IMR-90 (cell line): ENCODE measurements around the gene CABP7. TPM values are rescaled to one million over a fixed set of nuclear protein-coding genes. Genes with fewer than 3 reads are reported as not detected.

Source experiments
- ATAC-seq: fragments of 200-7000 bp; cut with Tn5 transposase; 2 replicates; pipeline ENCODE4 v1.9.1; 2020; ENCODE audit warnings: low read depth, mild to moderate bottlenecking, moderate library complexity
- BruUV-seq: library from RNA; stranded (reverse); fragments of 400-500 nt; replicated peaks from 2 replicates; lab custom pipeline; 2021; lab: Mats Ljungman, UMichigan
- CTCF ChIA-PET: fragments of 300-600 bp; formaldehyde crosslinking; extraction: SDS; loops from one replicate; lab custom pipeline; 2021; ENCODE audit warnings: antibody characterized with exemption; lab: Yijun Ruan, JAX
- POLR2A ChIA-PET: fragments of 300-600 bp; sonication (Branson Sonifier 250); formaldehyde crosslinking; loops from one replicate; lab custom pipeline; 2022; ENCODE audit warnings: antibody characterized with exemption; ENCODE audit not compliant: unreplicated experiment; lab: Charles Lee
- DNase-seq: peaks from one replicate; pipeline ENCODE4 v3.0.0; 2013
- H2AFZ ChIP-seq: replicated peaks from 2 replicates; pipeline ENCODE3; 2013; ENCODE audit warnings: low read length, mild to moderate bottlenecking; ENCODE audit not compliant: poor library complexity
- H2AK5ac ChIP-seq: 2 replicates; pipeline ENCODE4 v1.6.1; 2013; ENCODE audit warnings: low read depth, low read length, inconsistent platforms
- H2AK9ac ChIP-seq: replicated peaks from 2 replicates; pipeline ENCODE3; 2013; ENCODE audit warnings: mild to moderate bottlenecking, low read depth, low read length, moderate library complexity; ENCODE audit not compliant: poor library complexity
- H2BK120ac ChIP-seq: 2 replicates; pipeline ENCODE4 v1.6.1; 2013; ENCODE audit warnings: low read depth, low read length, inconsistent platforms
- H2BK15ac ChIP-seq: 3 replicates; pipeline ENCODE4 v1.6.1; 2013; ENCODE audit warnings: low read depth, low read length, inconsistent platforms
- H2BK20ac ChIP-seq: 2 replicates; pipeline ENCODE4 v1.6.1; 2013; ENCODE audit warnings: low read depth, mild to moderate bottlenecking, inconsistent platforms, low read length, moderate library complexity
- H2BK5ac ChIP-seq: 2 replicates; pipeline ENCODE4 v1.6.1; 2013; ENCODE audit warnings: mild to moderate bottlenecking, low read depth, low read length, inconsistent platforms; ENCODE audit not compliant: poor library complexity, severe bottlenecking
- H3K14ac ChIP-seq: replicated peaks from 2 replicates; pipeline ENCODE4 v1.6.1; 2013; ENCODE audit warnings: low read depth, low read length, inconsistent platforms
- H3K18ac ChIP-seq: 2 replicates; pipeline ENCODE4 v1.6.1; 2013; ENCODE audit warnings: low read depth, low read length, control low read depth
- H3K23ac ChIP-seq: 2 replicates; pipeline ENCODE4 v1.6.1; 2013; ENCODE audit warnings: low read depth, low read length, inconsistent platforms
- H3K27ac ChIP-seq: 2 replicates; pipeline ENCODE4 v1.5.1; 2013; ENCODE audit warnings: mild to moderate bottlenecking, control low read depth, low read length; ENCODE audit not compliant: insufficient read depth
- H3K27me3 ChIP-seq: 2 replicates; pipeline ENCODE4 v1.6.1; 2013; ENCODE audit warnings: low read length; ENCODE audit not compliant: control insufficient read depth, insufficient read depth
- H3K36me3 ChIP-seq: 2 replicates; pipeline ENCODE4 v1.6.1; 2013; ENCODE audit warnings: low read length, mixed read lengths; ENCODE audit not compliant: control insufficient read depth, insufficient read depth
- H3K4ac ChIP-seq: 2 replicates; pipeline ENCODE4 v1.6.1; 2013; ENCODE audit warnings: low read depth, low read length, inconsistent platforms
- H3K4me1 ChIP-seq: 2 replicates; pipeline ENCODE4 v1.6.1; 2013; ENCODE audit warnings: low read length, mixed read lengths; ENCODE audit not compliant: control insufficient read depth, insufficient read depth
- H3K4me2 ChIP-seq: 2 replicates; pipeline ENCODE4 v1.6.1; 2013; ENCODE audit warnings: low read depth, mild to moderate bottlenecking, control low read depth, low read length, moderate library complexity
- H3K4me3 ChIP-seq: 2 replicates; pipeline ENCODE4 v1.5.1; 2013; ENCODE audit warnings: low read depth, mild to moderate bottlenecking, control low read depth, low read length, moderate library complexity; ENCODE audit not compliant: insufficient read depth
- H3K56ac ChIP-seq: 2 replicates; pipeline ENCODE4 v1.6.1; 2013; ENCODE audit warnings: low read length, inconsistent platforms; ENCODE audit not compliant: insufficient read depth; ENCODE audit errors: extremely low read depth
- H3K79me1 ChIP-seq, 2 experiments: 2 replicates each; pipeline ENCODE4 v1.6.1; 2013; ENCODE audit warnings: low read length in 2 of 2, inconsistent platforms in 1 of 2, low read depth in 1 of 2
- H3K9ac ChIP-seq: 2 replicates; pipeline ENCODE4 v1.6.1; 2013; ENCODE audit warnings: low read depth, low read length, control low read depth
- H3K9me1 ChIP-seq: 2 replicates; pipeline ENCODE4 v1.6.1; 2013; ENCODE audit warnings: low read length, inconsistent platforms; ENCODE audit not compliant: insufficient read depth
- H3K9me3 ChIP-seq: 2 replicates; pipeline ENCODE4 v1.6.1; 2013; ENCODE audit warnings: low read length; ENCODE audit not compliant: control insufficient read depth, insufficient read depth
- H4K20me1 ChIP-seq: 2 replicates; pipeline ENCODE4 v1.6.1; 2013; ENCODE audit warnings: low read length, inconsistent platforms; ENCODE audit not compliant: insufficient read depth
- H4K5ac ChIP-seq: 2 replicates; pipeline ENCODE4 v1.6.1; 2013; ENCODE audit warnings: mild to moderate bottlenecking, low read depth, low read length, control low read depth
- H4K8ac ChIP-seq, 2 experiments: 2 replicates each; pipeline ENCODE4 v1.6.1; 2013; ENCODE audit warnings: low read depth in 2 of 2, low read length in 2 of 2, control low read depth in 1 of 2, inconsistent platforms in 1 of 2
- H4K91ac ChIP-seq: 2 replicates; pipeline ENCODE4 v1.6.1; 2013; ENCODE audit warnings: low read depth, low read length, inconsistent platforms; ENCODE audit not compliant: insufficient read depth
- CHD1 ChIP-seq: IDR thresholded peaks from 2 replicates; pipeline ENCODE4 v1.6.1; 2012; ENCODE audit warnings: low read depth, low read length, improper control_type of control experiment
- MAFK ChIP-seq: IDR thresholded peaks from 2 replicates; pipeline ENCODE4 v1.6.1; 2012; ENCODE audit warnings: low read depth, low read length, improper control_type of control experiment
- MAZ ChIP-seq: IDR thresholded peaks from 2 replicates; pipeline ENCODE4 v1.6.1; 2012; ENCODE audit warnings: low read depth, mild to moderate bottlenecking, low read length, improper control_type of control experiment, moderate library complexity, borderline replicate concordance
- NFE2L2 ChIP-seq: fragments of 150-350 bp; IDR thresholded peaks from 2 replicates; pipeline ENCODE4 v1.6.1; 2016; ENCODE audit warnings: low read depth, mild to moderate bottlenecking, low read length
- RAD21 ChIP-seq: IDR thresholded peaks from 2 replicates; pipeline ENCODE4 v1.6.1; 2012; ENCODE audit warnings: low read length, improper control_type of control experiment
- WGBS, 2 experiments: methylation state at CpG; one replicate each; pipeline versions ENCODE4 v1.1.5 to v1.1.7; 2013; ENCODE audit warnings: missing lambda C conversion rate in 2 of 2; ENCODE audit not compliant: insufficient read length in 1 of 2; ENCODE audit errors: extremely low coverage in 2 of 2; 5-methylcytosine and 5-hydroxymethylcytosine counted together
- dilution Hi-C: fragments of 300-500 bp; cut with HindIII; formaldehyde crosslinking; loops from one replicate; pipeline ENCODE4 v1.14.3; 2018; ENCODE audit warnings: low sequenced_read_pairs; ENCODE audit not compliant: unreplicated experiment
- in situ Hi-C: fragments of 300-500 bp; cut with MboI; formaldehyde crosslinking; loops from 3 replicates; pipeline ENCODE4 v1.14.3; 2019; ENCODE audit warnings: low sequenced_read_pairs, inconsistent platforms, mixed read lengths
- intact Hi-C: fragments of 100-400 bp; cut with micrococcal nuclease; formaldehyde crosslinking; loops from 2 replicates; pipeline ENCODE4 v1.10.0; 2022
- polyA plus RNA-seq, 3 experiments: library from polyadenylated mRNA; depleted of rRNA; stranded (reverse); fragments of >200 nt; gene quantifications; 2 replicates each; pipeline ENCODE4 v1.2.3, GENCODE V29; 2012; ENCODE audit warnings: low replicate concordance in 1 of 3
- total RNA-seq: library from RNA; depleted of rRNA; stranded (reverse); fragments of >200 nt; gene quantifications from 2 replicates; pipeline ENCODE4 v1.2.3, GENCODE V29; 2012

The CABP7 gene
- total and polyA plus RNA-seq, 2 of the 4 experiments (the other 2 are of a cell fraction): under 0.01 to 0.03 TPM

DNA sequence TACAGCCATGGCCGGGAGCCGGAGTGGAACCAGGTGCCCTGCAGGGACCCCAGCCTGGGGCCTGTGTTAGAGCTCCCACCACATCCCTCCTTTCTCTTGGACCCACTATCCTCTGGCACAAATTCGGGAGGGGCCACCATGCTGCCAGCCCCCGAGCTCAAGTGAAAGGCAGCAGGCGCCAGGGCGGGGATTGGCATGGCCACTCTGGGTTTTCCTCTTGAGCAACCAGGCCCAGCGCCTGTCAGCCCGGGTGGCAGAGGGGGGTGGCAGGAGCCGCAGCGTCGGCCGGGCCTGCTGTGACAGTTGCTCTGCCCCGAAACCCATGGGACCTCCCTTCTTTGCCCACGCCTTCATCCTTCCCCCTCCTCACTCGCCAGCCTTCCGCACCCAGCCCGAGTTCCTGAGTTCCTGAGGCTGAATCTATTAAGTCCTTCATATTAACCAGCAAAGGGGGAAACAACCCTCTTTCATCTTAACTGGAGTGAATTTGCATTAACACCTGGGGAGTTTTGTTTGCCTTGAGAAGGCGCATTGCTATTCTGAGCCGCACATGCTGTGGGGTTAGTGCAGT lies 16.8 kb upstream of the CABP7 start:
- H3K4me2 ChIP-seq: no peak overlapping the region
- H4K20me1 ChIP-seq: peaks cover 11% of the 10 kb centered on the region
- no TSS peak for BruUV-seq
- H2AK9ac ChIP-seq: no peak overlapping the region
- H3K36me3 ChIP-seq: peaks cover under 1% of the 10 kb centered on the region
- H3K9me1 ChIP-seq: 0 out of 2 replicates have a peak, but pooled peaks cover 2% of the 10 kb centered on the region
- no peak overlapping the region for H4K8ac ChIP-seq
- no peak for TF ChIP-seq CHD1
- no peak for TF ChIP-seq NFE2L2
- TF ChIP-seq MAZ: no peak
- no peak for TF ChIP-seq RAD21
- TF ChIP-seq MAFK: no peak
- no peak overlapping the region for H3K18ac ChIP-seq
- H2BK15ac ChIP-seq: no peak overlapping the region
- no peak overlapping the region for H2BK20ac ChIP-seq
- no peak overlapping the region for H3K9ac ChIP-seq
- no peak overlapping the region for H2BK5ac ChIP-seq
- no peaks in the 10 kb centered on the region for H3K79me1 ChIP-seq
- H3K56ac ChIP-seq: no peak overlapping the region
- no peak overlapping the region for H3K14ac ChIP-seq
- no peak overlapping the region for H2AFZ ChIP-seq
- H3K23ac ChIP-seq: no peak overlapping the region
- no peak overlapping the region for H4K5ac ChIP-seq
- ChIA-PET CTCF (no interaction called here), POLR2A (no interaction called here)
- no peak overlapping the region for H4K91ac ChIP-seq
- ATAC-seq (no peak), DNase-seq (no peak)
- H2BK120ac ChIP-seq: no peak overlapping the region
- dilution Hi-C loops (no loop called here), in situ Hi-C loops (no loop called here), intact Hi-C loops (loop anchor here (5.0 kb wide), 1 partner anchor 384 kb away; no protein-coding TSS in a partner anchor)
- H3K27me3 ChIP-seq: peaks cover 11% of the 10 kb centered on the region; the same call in 1 of the 2 replicates
- H3K4me3 ChIP-seq: no peak overlapping the region
- H3K27ac ChIP-seq: no peak overlapping the region
- H3K9me3 ChIP-seq: no peaks in the 10 kb centered on the region
- peaks cover 14% of the 10 kb centered on the region for H3K4me1 ChIP-seq
- no peak overlapping the region for H3K4ac ChIP-seq
- 63% methylated on average over 6 of the region's 19 CpGs; no CpG with 5 or more reads in 1 of the 2 experiments for WGBS, 2 experiments
- H2AK5ac ChIP-seq: no peak overlapping the region
